AML-193 (cell line): ENCODE measurements around the gene TAS1R3.
"Not testable (repeated sequence)": the region's sequence is repeated elsewhere in the genome, so short reads cannot be mapped to it uniquely, and the experiment has no call there.

ENCODE experiments used
- DNase-seq, 2 experiments: peaks; one replicate each; lab custom pipeline; 2025; lab: John Stamatoyannopoulos, UW

TAS1R3 gene

GRCh38 chr1:1309251-1310108, 21.6 kb upstream of the TAS1R3 start:
- DNase-seq = no peak

- no peak for DNase-seq
Observed at GRCh38 chr1:1310109-1310385, 21.0 kb upstream of the TAS1R3 start.

GRCh38 chr1:1310476-1311053, 20.5 kb upstream of the TAS1R3 start:
- no peak for DNase-seq

- DNase-seq = no peak
Observed at GRCh38 chr1:1311107-1312104, 19.7 kb upstream of the TAS1R3 start.

- DNase-seq = no peak
Observed at GRCh38 chr1:1312450-1313314, 18.4 kb upstream of the TAS1R3 start.

- no peak for DNase-seq
Observed at GRCh38 chr1:1313500-1314236, 17.4 kb upstream of the TAS1R3 start.

GRCh38 chr1:1314237-1314586, 16.9 kb upstream of the TAS1R3 start:
- no peak for DNase-seq

- no peak for DNase-seq
Observed at GRCh38 chr1:1314678-1315335, 16.3 kb upstream of the TAS1R3 start.

GRCh38 chr1:1315435-1315954, 15.6 kb upstream of the TAS1R3 start:
- DNase-seq = no peak

- not testable (repeated sequence) for DNase-seq
Observed at GRCh38 chr1:1316199-1316598, 14.9 kb upstream of the TAS1R3 start.

- no peak for DNase-seq
Observed at GRCh38 chr1:1317420-1317819, 13.7 kb upstream of the TAS1R3 start.

- no peak for DNase-seq
Observed at GRCh38 chr1:1318131-1318652, 12.9 kb upstream of the TAS1R3 start.

- no peak for DNase-seq
Observed at GRCh38 chr1:1318777-1319645, 12.1 kb upstream of the TAS1R3 start.

- DNase-seq = no peak
Observed at GRCh38 chr1:1319646-1319941, 11.5 kb upstream of the TAS1R3 start.

- DNase-seq = no peak
Observed at GRCh38 chr1:1320666-1321448, 10.2 kb upstream of the TAS1R3 start.

GRCh38 chr1:1321477-1321876, 9.6 kb upstream of the TAS1R3 start:
- no peak for DNase-seq

- no peak for DNase-seq
Observed at GRCh38 chr1:1322418-1322817, 8.7 kb upstream of the TAS1R3 start.

GRCh38 chr1:1322952-1323351, 8.1 kb upstream of the TAS1R3 start:
- DNase-seq = no peak
